ENCODE data around the gene ST6GALNAC6.

Gene ST6GALNAC6

GRCh38 chr9:127915801-127916719, 16.7 kb upstream of the ST6GALNAC6 start:
- peak; percentile 55 for DNase-seq

- no peak for DNase-seq
These were observed 15.9 kb upstream of the ST6GALNAC6 start for GRCh38 chr9:127915325-127915752.

- no peak for DNase-seq
These were observed 14.3 kb upstream of the ST6GALNAC6 start for GRCh38 chr9:127913682-127914081.

GRCh38 chr9:127912882-127913281, 13.5 kb upstream of the ST6GALNAC6 start:
- DNase-seq = no peak

GRCh38 chr9:127912296-127912695, 12.9 kb upstream of the ST6GALNAC6 start:
- DNase-seq = no peak

- DNase-seq = peak; percentile 96
These were observed 11.3 kb upstream of the ST6GALNAC6 start for GRCh38 chr9:127910613-127911205.

GRCh38 chr9:127909839-127910273, 10.5 kb upstream of the ST6GALNAC6 start:
- DNase-seq = no peak

- DNase-seq = no peak
These were observed 9.2 kb upstream of the ST6GALNAC6 start for GRCh38 chr9:127908660-127908926.

GRCh38 chr9:127907867-127908659, 8.7 kb upstream of the ST6GALNAC6 start:
- DNase-seq = no peak

GRCh38 chr9:127905788-127906191, 6.4 kb upstream of the ST6GALNAC6 start:
- no peak for DNase-seq

- no peak for DNase-seq
These were observed 5.8 kb upstream of the ST6GALNAC6 start for GRCh38 chr9:127905004-127905728.

- no peak for DNase-seq
These were observed 5.2 kb upstream of the ST6GALNAC6 start for GRCh38 chr9:127904561-127905003.

GRCh38 chr9:127903557-127904475, 4.4 kb upstream of the ST6GALNAC6 start:
- DNase-seq = no peak

- peak; percentile 30 for DNase-seq
These were observed 823 bp downstream of the ST6GALNAC6 start for GRCh38 chr9:127898433-127899127.

- DNase-seq = peak; percentile 66
These were observed 2.2 kb downstream of the ST6GALNAC6 start for GRCh38 chr9:127897193-127897692.

GRCh38 chr9:127896395-127897192, 2.8 kb downstream of the ST6GALNAC6 start:
- DNase-seq = no peak

- DNase-seq = no peak
These were observed 3.6 kb downstream of the ST6GALNAC6 start for GRCh38 chr9:127895811-127896210.

- DNase-seq = no peak
These were observed 6.0 kb downstream of the ST6GALNAC6 start for GRCh38 chr9:127893392-127893791.

GRCh38 chr9:127892831-127893230, 6.6 kb downstream of the ST6GALNAC6 start:
- no peak for DNase-seq

- no peak for DNase-seq
These were observed 9.3 kb downstream of the ST6GALNAC6 start for GRCh38 chr9:127890053-127890452.
